ENCODE results near the gene TACR1. TPM values are rescaled to one million over a fixed set of nuclear protein-coding genes. Genes with fewer than 3 reads are reported as not detected.
"Not testable (repeated sequence)": the region's sequence is repeated elsewhere in the genome, so short reads cannot be mapped to it uniquely, and the experiment has no call there.

Gene TACR1, protein sequence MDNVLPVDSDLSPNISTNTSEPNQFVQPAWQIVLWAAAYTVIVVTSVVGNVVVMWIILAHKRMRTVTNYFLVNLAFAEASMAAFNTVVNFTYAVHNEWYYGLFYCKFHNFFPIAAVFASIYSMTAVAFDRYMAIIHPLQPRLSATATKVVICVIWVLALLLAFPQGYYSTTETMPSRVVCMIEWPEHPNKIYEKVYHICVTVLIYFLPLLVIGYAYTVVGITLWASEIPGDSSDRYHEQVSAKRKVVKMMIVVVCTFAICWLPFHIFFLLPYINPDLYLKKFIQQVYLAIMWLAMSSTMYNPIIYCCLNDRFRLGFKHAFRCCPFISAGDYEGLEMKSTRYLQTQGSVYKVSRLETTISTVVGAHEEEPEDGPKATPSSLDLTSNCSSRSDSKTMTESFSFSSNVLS
- total RNA-seq (0.18 TPM), polyA plus RNA-seq (ENCODE audit: insufficient read depth in 1 of 8, insufficient read length in 8 of 8, low replicate concordance in 1 of 8) (under 1 TPM; 0.07 to 0.54 (median 0.25) TPM)
- long read RNA-seq, donor 1 = 0 reads
- long read RNA-seq, donor 2 = 0 reads
- long read RNA-seq, donor 3 = 0 reads
- long read RNA-seq, donor 4 = 0 reads
- long read RNA-seq, donor 5, full-length matches to known transcripts = 1 of 1 reads
- long read RNA-seq, donor 5, partial matches to known transcripts = 0 of 1 reads
- long read RNA-seq, donor 5, other reads (novel, unspliced or antisense) = 0 of 1 reads
- long read RNA-seq, donor 6 = 0 reads
- long read RNA-seq, donor 7, full-length matches to known transcripts = 1 of 1 reads
- long read RNA-seq, donor 7, partial matches to known transcripts = 0 of 1 reads
- long read RNA-seq, donor 7, other reads (novel, unspliced or antisense) = 0 of 1 reads
- long read RNA-seq, donor 8 = 0 reads
- long read RNA-seq, donor 9 = 0 reads
- long read RNA-seq, donor 10 = 0 reads
- long read RNA-seq, donor 11 = 0 reads

DNA sequence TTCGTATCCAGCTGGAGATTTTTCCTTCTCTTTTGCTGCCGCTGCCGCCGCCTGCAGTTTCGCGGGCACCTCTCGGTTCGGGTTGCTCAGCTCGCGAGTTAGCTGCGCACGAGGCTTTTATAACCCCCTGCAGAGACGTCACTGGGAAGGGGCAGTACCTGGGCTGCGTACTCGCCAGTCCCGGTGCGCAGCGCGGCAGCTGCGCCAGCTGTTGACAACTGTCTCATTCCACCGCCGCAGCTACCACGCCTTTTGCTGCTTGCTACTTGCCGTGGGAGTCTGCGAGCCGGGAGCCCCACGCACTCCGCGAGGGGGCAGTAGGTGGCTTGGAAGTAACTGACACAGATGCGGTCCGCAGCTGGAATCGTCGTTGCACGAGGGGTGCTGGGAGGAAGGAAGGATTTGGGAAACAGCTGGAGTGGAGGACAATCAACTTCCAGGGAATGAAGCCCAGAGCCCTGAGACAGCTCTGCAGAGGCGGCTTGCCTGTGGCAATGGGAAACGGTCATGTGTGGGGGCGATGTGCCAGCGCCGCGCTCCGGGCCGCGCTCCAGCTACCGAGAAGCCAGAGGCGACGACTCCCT lies at the start of gene TACR1:
Gene TACR1 (minus strand): TSS at position 93 of the 584 bp plus-strand sequence. CDS start 586 bp downstream, outside the sequence.
- Histone ChIP-seq H3K36me3 (ENCODE audit: control insufficient read depth, insufficient read depth, low read length) (no peaks in the 10 kb centered on the region), H3K27me3 (ENCODE audit: control insufficient read depth, insufficient read depth, low read length) (peaks cover 41% of the 10 kb centered on the region), H3K4me1 (ENCODE audit: control insufficient read depth, insufficient read depth, low read length) (peaks cover 21% of the 10 kb centered on the region), H3K27ac (ENCODE audit: low read length) (no peak within 1 kb of the TSS), H3K9me3 (replicated peaks; ENCODE audit: control insufficient read depth, low read depth, low read length) (no peaks in the 10 kb centered on the region), H3K4me3 (ENCODE audit: low read length) (peak within 1 kb of the TSS; percentile 32)
- DNase-seq = peak; percentile 93
- WGBS (ENCODE audit: insufficient coverage) = 0% methylated on average over 46 of the region's 46 CpGs

DNA sequence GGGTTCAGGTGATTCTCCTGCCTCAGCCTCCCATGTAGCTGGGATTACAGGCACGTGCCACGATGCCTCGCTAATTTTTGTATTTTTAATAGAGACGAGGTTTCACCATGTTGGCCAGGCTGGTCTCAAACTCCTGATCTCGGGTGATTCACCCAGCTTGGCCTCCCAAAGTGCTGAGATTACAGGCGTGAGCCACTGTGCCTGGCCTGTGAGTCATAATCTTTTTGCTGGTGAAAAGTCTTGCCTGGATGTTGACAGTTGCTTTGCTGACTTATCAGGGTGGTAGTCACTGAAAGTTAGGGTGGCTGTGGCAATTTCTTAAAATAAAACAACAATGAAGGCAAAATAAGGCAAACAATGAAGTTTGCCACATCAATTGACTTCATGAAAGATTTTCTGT lies 49.3 kb upstream of the TACR1 start:
- H3K27ac ChIP-seq (ENCODE audit: low read length); H3K4me1 ChIP-seq (ENCODE audit: control insufficient read depth, insufficient read depth, low read length); H3K4me3 ChIP-seq (ENCODE audit: low read length); H3K36me3 ChIP-seq (ENCODE audit: control insufficient read depth, insufficient read depth, low read length); H3K27me3 ChIP-seq (ENCODE audit: control insufficient read depth, insufficient read depth, low read length); H3K9me3 ChIP-seq (replicated peaks; ENCODE audit: control insufficient read depth, low read depth, low read length); DNase-seq: not testable (repeated sequence)
- 77% methylated on average over 3 of the region's 6 CpGs for WGBS (ENCODE audit: insufficient coverage)

DNA sequence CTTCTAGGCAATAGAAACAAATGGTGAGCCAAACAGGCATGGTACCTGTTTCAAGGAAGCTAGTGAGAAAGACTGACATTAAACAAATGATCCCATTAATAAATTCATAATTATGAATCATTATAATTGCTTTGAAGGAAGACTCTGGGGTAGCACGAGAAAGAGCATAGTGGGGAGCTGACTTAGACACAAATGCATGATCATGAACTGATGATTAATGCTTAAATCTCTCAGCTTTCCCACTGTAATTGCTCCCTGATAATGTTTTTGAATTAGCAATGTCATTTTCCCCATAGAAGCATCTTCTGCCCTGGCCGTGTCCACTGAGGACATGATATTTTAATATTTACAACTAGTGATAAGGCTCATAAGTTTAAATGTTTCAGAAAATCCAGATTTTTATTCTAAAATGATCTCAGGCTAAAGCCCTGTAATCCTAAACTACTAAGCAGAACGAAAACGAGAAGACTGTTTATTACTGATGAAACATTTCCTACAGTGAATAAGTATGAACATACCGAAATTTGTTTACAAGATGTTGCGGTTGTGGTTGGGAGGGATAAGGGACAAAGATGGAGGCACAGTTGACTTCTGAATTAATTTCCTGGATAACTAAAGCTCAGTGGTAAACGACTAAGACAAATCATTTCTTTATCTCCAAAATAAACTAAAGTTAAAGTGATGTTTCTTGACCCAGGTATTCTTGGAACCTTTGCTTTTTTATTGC lies 47.3 kb upstream of the TACR1 start:
- H3K27ac ChIP-seq (ENCODE audit: low read length) = no peak overlapping the region
- H3K36me3 ChIP-seq (ENCODE audit: control insufficient read depth, insufficient read depth, low read length) = no peaks in the 10 kb centered on the region
- H3K4me1 ChIP-seq (ENCODE audit: control insufficient read depth, insufficient read depth, low read length) = no peaks in the 10 kb centered on the region
- no peaks in the 10 kb centered on the region for H3K27me3 ChIP-seq (ENCODE audit: control insufficient read depth, insufficient read depth, low read length)
- DNase-seq = no peak
- peaks cover 11% of the 10 kb centered on the region for H3K9me3 ChIP-seq (replicated peaks; ENCODE audit: control insufficient read depth, low read depth, low read length)
- H3K4me3 ChIP-seq (ENCODE audit: low read length) = no peak overlapping the region
- no CpG with 5 or more reads among the region's 7 CpGs for WGBS (ENCODE audit: insufficient coverage)

DNA sequence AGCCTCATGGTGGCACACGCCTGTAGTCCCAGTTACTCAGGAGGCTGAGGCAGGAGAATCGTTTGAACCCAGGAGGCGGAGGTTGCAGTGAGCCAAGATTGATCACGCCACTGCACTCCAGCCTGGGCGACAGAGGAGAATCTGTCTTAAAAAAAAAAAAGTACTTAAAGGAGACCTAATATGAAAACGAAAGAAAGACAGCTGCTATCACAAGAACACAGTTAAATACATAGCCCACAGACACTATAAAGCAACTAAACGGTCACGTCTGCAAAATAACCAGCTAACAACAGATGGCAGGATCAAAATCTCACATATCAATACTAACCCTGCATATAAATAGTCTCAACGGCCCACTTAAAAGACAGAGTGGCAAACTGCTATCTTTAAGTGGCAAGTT lies 43.9 kb upstream of the TACR1 start:
- Histone ChIP-seq H3K27ac (ENCODE audit: low read length) (no peak overlapping the region), H3K4me3 (ENCODE audit: low read length) (no peak overlapping the region), H3K9me3 (replicated peaks; ENCODE audit: control insufficient read depth, low read depth, low read length) (peaks cover 9% of the 10 kb centered on the region), H3K27me3 (ENCODE audit: control insufficient read depth, insufficient read depth, low read length) (no peaks in the 10 kb centered on the region), H3K36me3 (ENCODE audit: control insufficient read depth, insufficient read depth, low read length) (no peaks in the 10 kb centered on the region), H3K4me1 (ENCODE audit: control insufficient read depth, insufficient read depth, low read length) (no peaks in the 10 kb centered on the region)
- no peak for DNase-seq
- WGBS (ENCODE audit: insufficient coverage) = no CpG with 5 or more reads among the region's 9 CpGs

DNA sequence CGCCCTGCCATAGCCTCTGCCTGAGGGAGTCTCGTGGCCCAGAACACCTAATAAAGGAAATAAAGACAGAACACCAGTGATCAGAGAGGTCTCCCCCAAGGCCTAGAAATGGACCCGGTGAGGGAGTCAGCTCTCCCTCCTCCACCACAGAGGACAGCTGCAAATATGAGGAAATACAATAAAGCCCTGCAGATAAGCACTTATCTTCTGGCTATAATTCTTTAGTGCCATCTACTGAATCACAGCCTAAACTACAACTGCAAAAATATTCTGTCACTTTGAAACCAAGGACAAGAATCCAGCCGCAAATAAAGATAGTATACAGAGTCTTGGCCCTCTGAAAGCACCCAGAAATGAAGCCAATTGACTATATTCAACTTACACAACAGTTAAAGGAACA lies 42.4 kb upstream of the TACR1 start:
- Histone ChIP-seq H3K36me3 (ENCODE audit: control insufficient read depth, insufficient read depth, low read length) (no peaks in the 10 kb centered on the region), H3K27ac (ENCODE audit: low read length) (no peak overlapping the region), H3K9me3 (replicated peaks; ENCODE audit: control insufficient read depth, low read depth, low read length) (peaks cover 9% of the 10 kb centered on the region), H3K27me3 (ENCODE audit: control insufficient read depth, insufficient read depth, low read length) (no peaks in the 10 kb centered on the region), H3K4me1 (ENCODE audit: control insufficient read depth, insufficient read depth, low read length) (no peaks in the 10 kb centered on the region), H3K4me3 (ENCODE audit: low read length) (no peak overlapping the region)
- DNase-seq = no peak
- WGBS (ENCODE audit: insufficient coverage) = 75% methylated on average over 1 of the region's 4 CpGs

DNA sequence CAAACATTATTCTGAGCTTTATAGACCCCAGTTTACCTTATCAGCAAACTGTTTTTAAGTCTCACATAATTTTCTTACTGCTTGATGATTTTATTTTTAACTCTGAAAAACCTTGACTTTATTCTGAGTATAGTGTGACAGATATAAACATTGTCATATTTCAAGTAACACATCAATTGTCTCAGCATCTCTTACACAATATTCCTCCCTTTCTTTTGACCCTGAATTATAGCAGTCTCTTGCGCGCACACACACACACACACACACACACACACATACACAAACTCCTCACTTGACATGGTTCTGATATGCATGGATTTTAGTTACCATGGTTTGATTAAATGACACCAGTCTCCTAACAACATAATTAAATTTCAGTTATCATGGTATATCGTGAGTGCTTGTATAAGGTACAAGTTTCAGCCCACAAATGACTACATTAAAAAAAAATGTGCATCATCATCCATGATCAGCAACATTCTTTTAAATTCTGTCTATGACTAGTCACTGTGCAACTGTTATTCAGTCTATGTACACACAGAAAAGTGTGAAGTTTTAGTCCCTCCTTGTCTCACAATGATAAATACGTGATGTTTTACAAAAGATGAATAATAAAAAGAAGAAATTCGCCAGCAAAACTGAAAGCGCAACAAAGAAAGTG lies 39.5 kb upstream of the TACR1 start:
- Histone ChIP-seq H3K27me3 (ENCODE audit: control insufficient read depth, insufficient read depth, low read length) (no peaks in the 10 kb centered on the region), H3K36me3 (ENCODE audit: control insufficient read depth, insufficient read depth, low read length) (no peaks in the 10 kb centered on the region), H3K27ac (ENCODE audit: low read length) (no peak overlapping the region), H3K4me1 (ENCODE audit: control insufficient read depth, insufficient read depth, low read length) (no peaks in the 10 kb centered on the region), H3K4me3 (ENCODE audit: low read length) (no peak overlapping the region), H3K9me3 (replicated peaks; ENCODE audit: control insufficient read depth, low read depth, low read length) (peaks cover 9% of the 10 kb centered on the region)
- DNase-seq = no peak
- 87% methylated on average over 4 of the region's 6 CpGs for WGBS (ENCODE audit: insufficient coverage)

DNA sequence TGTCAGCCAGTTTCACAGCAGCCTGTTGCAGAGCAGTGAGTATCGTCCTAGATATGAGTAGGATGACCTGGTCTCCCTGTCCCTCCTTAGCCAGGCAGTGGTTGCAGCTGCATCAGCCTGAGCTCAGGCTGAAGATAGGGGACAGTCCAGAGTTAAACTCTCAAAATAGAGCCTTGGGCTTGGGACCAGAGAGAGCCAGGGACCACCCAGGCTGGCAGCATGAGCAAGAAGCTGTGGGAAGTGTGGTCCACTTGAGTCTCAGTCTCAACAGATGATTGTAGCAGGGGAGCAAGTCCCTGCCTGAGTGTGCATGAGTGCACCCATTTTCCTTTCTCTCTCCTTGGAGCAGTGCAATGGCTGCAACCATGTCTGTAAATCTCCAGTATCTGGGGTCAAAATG lies 38.0 kb upstream of the TACR1 start:
- WGBS (ENCODE audit: insufficient coverage) = 100% methylated on average over 1 of the region's 1 CpG
- H3K9me3 ChIP-seq (replicated peaks; ENCODE audit: control insufficient read depth, low read depth, low read length) = peaks cover 9% of the 10 kb centered on the region
- no peaks in the 10 kb centered on the region for H3K27me3 ChIP-seq (ENCODE audit: control insufficient read depth, insufficient read depth, low read length)
- H3K27ac ChIP-seq (ENCODE audit: low read length) = no peak overlapping the region
- H3K4me3 ChIP-seq (ENCODE audit: low read length) = no peak overlapping the region
- H3K36me3 ChIP-seq (ENCODE audit: control insufficient read depth, insufficient read depth, low read length) = no peaks in the 10 kb centered on the region
- no peaks in the 10 kb centered on the region for H3K4me1 ChIP-seq (ENCODE audit: control insufficient read depth, insufficient read depth, low read length)
- DNase-seq = no peak

DNA sequence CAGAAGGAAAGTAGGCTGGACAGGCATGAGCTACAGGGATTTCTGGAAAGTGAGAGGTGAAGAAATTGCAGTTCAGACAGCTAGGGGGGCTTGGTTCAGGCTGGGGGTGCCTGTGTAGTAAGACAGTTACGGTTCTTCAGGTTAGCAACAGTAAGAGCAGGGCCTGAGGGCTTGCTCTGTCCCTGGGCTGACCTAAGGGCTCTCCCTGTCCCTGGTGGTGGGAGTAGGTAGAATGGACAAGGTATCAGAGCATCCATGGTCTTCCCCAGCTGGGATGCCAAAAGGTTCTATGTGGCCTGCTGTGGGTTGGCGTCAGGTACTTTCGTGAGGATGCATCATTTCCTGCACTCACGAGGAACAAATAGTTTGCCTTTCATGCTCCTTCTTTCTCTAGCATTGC lies 34.6 kb upstream of the TACR1 start:
- WGBS (ENCODE audit: insufficient coverage) = 86% methylated on average over 4 of the region's 4 CpGs
- H3K4me3 ChIP-seq (ENCODE audit: low read length) = no peak overlapping the region
- no peaks in the 10 kb centered on the region for H3K4me1 ChIP-seq (ENCODE audit: control insufficient read depth, insufficient read depth, low read length)
- H3K9me3 ChIP-seq (replicated peaks; ENCODE audit: control insufficient read depth, low read depth, low read length) = no peaks in the 10 kb centered on the region
- H3K36me3 ChIP-seq (ENCODE audit: control insufficient read depth, insufficient read depth, low read length) = no peaks in the 10 kb centered on the region
- no peaks in the 10 kb centered on the region for H3K27me3 ChIP-seq (ENCODE audit: control insufficient read depth, insufficient read depth, low read length)
- no peak for DNase-seq
- H3K27ac ChIP-seq (ENCODE audit: low read length) = no peak overlapping the region

DNA sequence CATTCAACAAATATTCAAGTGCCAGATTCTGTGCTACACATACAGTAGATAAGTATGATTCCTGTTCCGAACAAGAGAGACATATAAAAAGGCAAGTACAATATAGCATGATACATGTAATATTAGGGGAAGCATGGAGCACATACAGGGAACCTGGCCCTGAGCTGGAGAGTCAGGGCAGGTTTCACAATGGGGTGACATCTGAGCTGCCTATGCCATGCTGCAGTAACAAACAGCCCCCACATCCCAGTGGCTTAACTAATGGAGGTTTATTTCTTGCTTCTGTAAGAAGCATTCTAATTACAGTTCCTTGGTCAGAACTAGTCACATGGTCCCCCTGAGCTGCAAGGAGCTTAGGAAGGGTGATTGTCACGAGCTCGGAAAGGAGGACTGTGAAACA lies 27.3 kb upstream of the TACR1 start:
- Histone ChIP-seq H3K36me3 (ENCODE audit: control insufficient read depth, insufficient read depth, low read length) (no peaks in the 10 kb centered on the region), H3K4me1 (ENCODE audit: control insufficient read depth, insufficient read depth, low read length) (no peaks in the 10 kb centered on the region), H3K27ac (ENCODE audit: low read length) (no peak overlapping the region), H3K27me3 (ENCODE audit: control insufficient read depth, insufficient read depth, low read length) (no peaks in the 10 kb centered on the region), H3K9me3 (replicated peaks; ENCODE audit: control insufficient read depth, low read depth, low read length) (no peaks in the 10 kb centered on the region), H3K4me3 (ENCODE audit: low read length) (no peak overlapping the region)
- WGBS (ENCODE audit: insufficient coverage) = no CpG with 5 or more reads among the region's 3 CpGs
- DNase-seq = no peak

Data from muscle of leg (tissue), 16 donors.